ENCODE results near the gene KANSL2.
"Not testable (repeated sequence)": the region's sequence is repeated elsewhere in the genome, so short reads cannot be mapped to it uniquely, and the experiment has no call there.

The KANSL2 gene

DNA sequence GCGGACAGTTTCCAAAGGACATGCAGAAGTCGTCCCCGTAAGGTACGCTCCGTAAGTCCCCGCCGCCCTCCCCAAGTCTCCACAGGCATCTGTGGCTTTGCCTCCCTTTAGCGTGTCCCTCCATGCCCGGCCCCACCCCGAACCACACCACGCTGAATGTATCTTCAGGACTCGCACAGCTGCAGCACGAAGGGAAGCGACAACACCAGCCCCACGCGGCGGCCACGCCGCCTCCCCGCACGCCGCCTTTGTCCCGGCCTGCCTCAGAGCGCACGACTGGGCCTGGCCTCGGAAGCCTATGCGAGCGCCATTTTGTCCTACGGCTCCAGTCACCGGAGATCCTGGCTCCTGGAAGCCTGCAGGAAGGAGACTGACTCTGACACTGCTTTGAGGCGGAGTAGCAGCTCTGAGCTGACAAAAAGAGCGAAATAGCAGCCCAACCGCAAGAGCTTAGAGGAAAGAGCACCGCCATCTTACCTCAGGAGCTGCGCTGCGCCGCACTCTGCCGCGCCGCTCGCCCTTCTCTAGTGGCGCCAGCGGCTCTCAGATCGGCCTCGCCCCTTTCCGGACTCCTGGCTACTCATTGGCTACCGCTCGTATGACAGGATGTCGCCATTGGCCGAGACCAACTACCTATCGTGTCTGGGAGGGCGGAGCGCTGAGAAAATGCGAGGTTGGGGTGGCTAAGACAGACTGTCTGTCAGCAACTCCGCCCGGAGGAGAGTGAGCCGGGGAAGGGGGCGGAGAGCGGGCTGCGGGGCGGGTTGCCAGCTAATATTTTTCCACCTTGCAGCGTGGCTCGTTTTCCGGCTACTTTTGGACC, at the start of gene KANSL2:
Gene KANSL2, minus strand, starts transcription at position 529 of the 823 bp plus-strand sequence. CDS start 606 bp downstream, outside the sequence.
- DNase-seq, result peak; percentile 99

GRCh38 chr12:48728807-48729206, 46.8 kb upstream of the KANSL2 start:
- no peak for DNase-seq

DNA sequence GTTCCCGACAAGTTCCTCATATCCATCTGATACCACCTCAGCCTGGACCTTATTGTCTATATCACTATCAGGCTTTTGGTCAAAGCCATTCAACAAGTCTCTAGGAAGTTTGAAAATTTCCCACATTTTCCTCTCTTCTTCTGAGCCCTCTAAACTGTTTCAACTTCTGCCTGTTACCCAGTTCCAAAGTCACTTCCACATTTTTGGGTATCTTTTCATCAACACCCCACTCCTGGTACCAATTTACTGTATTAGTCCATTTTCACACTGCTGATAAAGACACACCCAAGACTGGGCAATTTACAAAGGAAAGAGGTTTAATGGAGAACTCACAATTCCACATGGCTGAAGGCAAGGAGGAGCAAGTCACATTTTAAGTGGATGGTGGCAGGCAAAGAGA, 38.7 kb upstream of the KANSL2 start:
- DNase-seq, result not testable (repeated sequence)

DNA sequence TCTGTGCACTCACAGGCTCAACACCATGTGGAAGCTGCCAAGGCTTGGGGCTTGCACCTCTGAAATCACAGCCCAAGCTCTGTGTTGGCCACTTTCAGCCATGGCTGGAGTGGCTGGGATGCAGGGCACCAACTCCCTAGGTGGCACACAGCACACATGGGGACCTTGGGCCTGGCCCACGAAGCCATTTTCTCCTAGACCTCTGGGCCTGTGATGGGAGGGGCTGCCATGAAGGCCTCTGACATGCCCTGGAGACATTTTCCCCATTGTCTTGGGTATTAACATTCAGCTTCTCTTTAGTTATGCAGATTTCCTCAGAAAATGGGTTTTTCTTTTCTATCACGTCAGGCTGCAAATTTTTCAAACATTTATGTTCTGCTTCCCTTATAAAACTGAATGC, 38.1 kb upstream of the KANSL2 start:
- DNase-seq, result not testable (repeated sequence)

- not testable (repeated sequence) for DNase-seq
These were observed 37.0 kb upstream of the KANSL2 start for GRCh38 chr12:48719002-48719401.

- peak; percentile 11 for DNase-seq
These were observed 35.2 kb upstream of the KANSL2 start for GRCh38 chr12:48717252-48717695.

GRCh38 chr12:48716493-48717251, 34.6 kb upstream of the KANSL2 start, which contains the start of gene CCNT1:
Gene CCNT1, minus strand, starts transcription at chr12:48716707. Its CDS starts 32 bp downstream, at chr12:48716675.
- peak; percentile 100 for DNase-seq

GRCh38 chr12:48716168-48716492, 34.1 kb upstream of the KANSL2 start:
- DNase-seq, result no peak

GRCh38 chr12:48712209-48712608, 30.2 kb upstream of the KANSL2 start:
- DNase-seq, result no peak

- DNase-seq, result not testable (repeated sequence)
These were observed 16.8 kb upstream of the KANSL2 start for GRCh38 chr12:48698822-48699221.

DNA sequence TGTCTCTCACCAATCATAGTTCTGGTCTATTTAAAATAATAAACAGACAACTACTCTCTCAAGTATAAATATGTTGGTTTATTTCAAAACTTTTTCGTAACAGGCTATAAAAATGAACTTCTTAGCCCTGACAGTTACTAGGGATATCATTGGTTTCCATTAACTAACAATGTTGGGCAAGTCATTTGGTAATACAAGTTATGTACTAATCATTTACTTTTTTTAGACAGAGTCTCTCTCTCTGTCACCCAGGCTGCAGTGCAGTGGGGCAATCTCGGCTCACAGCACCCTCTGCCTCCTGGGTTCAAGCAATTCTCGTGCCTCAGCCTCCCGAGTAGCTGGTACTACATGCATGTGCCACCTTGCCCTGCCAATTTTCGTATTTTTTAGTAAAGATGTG, 14.6 kb upstream of the KANSL2 start:
- no peak for DNase-seq

GRCh38 chr12:48695859-48696258, 13.8 kb upstream of the KANSL2 start:
- DNase-seq, result no peak

- DNase-seq, result no peak
These were observed 12.0 kb upstream of the KANSL2 start for GRCh38 chr12:48694038-48694437.

GRCh38 chr12:48693572-48693971, 11.5 kb upstream of the KANSL2 start:
- no peak for DNase-seq

DNA sequence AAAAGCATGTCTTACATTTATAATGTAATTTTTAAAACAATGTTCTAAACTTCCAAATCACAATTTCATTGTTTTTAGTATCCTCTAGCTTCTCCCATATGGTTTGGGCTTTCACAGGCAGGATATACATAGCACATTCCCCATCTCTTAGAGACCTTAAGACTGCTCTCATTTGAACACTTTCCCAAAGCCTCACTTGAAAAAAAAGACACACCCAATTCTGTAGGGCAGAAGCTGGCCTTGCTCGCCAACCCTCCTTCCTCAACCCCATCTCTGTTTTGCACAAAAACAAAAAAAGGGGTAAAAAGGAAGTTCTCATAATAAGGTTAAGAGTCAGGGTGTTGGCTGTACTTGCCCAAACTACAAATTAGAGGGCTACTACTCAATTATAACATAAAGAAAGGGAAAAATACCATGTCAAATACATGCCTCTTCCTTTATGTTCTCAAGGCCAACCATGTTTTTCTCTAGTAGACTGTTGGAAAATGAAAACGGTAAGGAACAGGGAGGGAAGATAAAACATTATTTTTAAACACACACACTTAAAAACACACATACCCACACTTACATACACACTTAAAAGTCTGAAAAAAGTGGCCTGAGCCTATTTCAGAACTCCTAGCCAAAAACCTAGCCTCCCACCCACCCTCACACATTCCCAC, 9.9 kb upstream of the KANSL2 start:
- no peak for DNase-seq

GRCh38 chr12:48690990-48691389, 9.0 kb upstream of the KANSL2 start:
- DNase-seq, result no peak

DNA sequence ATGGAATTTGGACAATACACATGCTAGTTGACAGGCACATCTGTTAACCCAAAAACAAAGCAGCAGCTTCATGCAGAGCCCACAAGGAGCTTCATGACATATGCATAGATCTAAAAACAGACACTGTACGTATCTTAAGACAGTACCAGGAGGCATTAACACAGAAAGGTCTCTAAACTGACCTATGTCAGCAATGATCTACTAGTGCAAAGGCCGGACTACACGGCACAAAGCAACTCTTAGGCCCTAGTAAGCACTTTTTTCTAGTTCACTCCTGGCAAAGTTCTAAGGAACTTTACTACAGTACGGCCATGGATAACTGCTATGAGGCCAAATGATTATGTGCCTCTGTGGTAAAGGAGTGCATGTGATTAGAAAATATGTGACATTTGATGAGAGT, 8.4 kb upstream of the KANSL2 start:
- DNase-seq, result no peak

GRCh38 chr12:48688836-48689235, 6.8 kb upstream of the KANSL2 start:
- no peak for DNase-seq

DNA sequence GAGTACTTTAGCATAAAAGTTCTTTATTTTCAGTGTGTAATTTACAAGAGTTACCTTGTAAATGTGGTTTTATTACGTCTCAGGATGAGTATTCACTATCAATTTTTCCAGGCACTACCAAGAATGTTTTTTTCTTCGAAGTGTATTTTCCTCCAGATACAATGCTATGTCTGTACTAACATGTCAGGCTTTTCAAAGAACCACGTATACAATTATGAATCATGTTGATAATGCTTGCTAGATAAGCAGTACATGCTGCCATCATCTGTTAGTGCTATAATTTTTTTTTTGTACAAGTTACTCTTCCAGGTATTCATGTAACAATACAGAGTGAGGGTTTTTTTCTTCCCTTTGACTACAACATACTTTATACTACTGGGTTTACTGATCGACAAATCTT, 5.6 kb upstream of the KANSL2 start:
- DNase-seq, result no peak

GRCh38 chr12:48686615-48687334, 4.7 kb upstream of the KANSL2 start:
- no peak for DNase-seq

DNA sequence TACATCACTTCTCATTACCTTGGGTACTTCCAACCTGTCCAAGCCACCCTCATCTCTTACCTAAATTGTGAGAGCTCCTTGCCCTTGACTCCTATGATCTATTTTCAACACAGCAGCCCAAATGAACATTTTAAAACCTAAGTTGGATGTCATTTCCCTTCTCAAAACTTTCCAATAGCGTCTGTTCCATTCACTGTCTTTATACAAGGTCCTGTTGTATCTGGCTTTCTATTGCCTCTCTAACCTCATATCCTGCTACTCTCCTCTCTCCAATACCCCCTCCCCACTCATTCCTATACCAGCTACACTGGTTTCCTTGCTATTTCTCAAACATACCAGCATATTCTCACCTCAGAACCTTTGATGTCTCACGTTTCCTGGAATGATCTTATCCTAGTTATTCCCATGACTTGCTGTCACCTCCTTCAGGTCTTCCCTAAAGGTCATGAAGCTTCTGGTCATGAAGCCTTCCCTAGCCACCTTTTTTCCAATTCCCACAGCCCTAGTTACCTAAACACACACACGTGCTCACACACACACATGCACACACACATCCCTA, 4.1 kb upstream of the KANSL2 start:
- DNase-seq, result no peak

- no peak for DNase-seq
These were observed 1.5 kb upstream of the KANSL2 start for GRCh38 chr12:48683534-48683933.

DNA sequence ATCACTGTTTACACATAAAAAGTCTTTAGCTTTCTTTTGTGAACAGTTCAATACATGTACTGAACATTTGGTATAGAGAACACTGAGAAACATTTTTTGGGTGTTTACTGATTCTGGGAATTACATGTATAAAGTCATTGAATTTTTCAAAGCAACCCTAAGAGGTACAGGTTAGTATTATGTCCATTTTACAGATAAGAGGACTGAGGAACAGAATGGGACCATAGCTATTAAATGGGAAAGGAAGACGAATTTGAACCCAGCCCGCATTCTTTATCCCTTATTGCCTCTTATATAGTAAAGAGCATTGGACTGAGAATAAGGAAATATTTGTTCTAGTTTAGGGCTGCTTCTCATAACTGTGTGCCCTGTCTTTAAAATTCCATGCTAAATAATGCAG, 889 bp upstream of the KANSL2 start:
- DNase-seq, result no peak

All from EL (cell line).